Stimulated activated CD4-positive, alpha-beta T cell treated with anti-CD3 and anti-CD28 coated beads, Interleukin-4, amount 100 ng/mL, for 24 hours (primary cell): ENCODE measurements around the gene NPAS2.

Experiments used
- DNase-seq: peaks from one replicate; pipeline ENCODE4 v3.0.0-alpha.2; 2020

NPAS2 gene

DNA sequence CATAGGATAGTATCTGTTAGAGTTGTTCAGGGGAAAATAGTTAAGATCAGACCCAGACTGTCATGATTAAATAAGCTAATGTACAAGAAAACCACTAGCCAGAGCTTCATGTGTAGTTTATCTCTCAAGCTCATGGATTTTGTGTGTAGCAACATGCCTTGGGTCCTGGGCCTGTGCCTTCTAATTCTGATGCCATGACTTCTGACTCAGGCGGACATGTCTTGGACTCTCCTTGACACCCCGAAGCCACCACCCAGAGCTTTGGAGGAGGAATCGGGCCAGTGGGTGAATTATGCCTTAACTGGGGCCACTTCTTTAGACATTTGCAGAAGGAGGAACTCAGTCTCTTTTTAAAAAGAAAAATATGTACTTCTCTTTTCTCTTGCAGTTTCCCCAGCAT lies 68.7 kb downstream of the NPAS2 start:
- DNase-seq: no peak

DNA sequence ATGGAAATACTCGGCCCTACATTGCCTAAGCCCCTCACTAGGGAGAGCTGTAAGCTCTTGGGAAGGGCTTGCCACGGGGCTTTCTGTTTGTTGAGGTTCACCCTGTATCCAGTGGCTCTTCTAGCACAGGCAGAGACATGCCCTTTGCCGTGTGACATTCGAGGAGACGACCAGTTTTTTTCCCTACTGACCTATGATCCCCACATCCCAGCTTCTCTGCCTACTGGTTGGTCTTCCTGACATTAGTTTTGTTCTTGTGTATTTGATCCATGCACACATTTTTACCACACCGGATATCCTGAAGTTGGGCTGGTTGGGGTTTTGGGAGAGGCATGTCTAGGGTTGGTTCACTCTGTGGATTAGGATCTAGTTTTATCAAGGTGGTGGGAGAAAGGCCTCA lies 69.3 kb downstream of the NPAS2 start:
- no peak for DNase-seq

DNA sequence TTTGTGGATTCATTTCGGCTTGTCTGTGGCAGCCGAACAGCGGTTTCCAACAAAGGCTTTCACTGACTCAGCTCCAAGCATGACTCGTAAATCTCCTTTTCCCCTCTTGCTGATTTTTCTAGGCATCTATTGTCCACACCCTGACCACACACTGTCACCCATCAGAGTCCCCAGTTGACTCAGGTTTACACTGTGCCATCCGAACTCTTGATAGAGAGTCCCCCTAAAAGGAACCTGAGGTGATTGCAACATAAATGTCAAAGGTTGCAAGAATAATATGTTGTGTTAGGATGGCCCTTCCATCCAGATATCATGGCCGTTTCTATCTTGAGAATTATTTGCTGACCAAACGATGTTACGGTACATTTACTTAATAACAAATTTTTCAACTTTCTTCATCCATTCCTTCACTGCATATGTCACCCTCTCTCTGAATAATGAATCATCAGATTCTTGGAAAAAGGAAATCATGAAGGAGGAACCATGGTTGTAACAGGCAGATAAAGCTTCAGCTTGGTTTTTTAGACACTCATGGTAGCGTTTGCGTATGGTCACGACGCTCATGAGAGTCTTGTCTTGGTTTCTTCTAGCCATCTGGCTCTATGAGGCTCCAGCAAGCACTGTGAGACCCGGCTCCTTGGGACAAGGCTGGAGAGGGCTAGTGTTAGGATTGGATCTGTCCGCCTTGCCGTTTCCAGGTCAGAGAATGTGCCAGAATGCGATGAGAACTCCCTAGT lies 72.1 kb downstream of the NPAS2 start:
- no peak for DNase-seq

DNA sequence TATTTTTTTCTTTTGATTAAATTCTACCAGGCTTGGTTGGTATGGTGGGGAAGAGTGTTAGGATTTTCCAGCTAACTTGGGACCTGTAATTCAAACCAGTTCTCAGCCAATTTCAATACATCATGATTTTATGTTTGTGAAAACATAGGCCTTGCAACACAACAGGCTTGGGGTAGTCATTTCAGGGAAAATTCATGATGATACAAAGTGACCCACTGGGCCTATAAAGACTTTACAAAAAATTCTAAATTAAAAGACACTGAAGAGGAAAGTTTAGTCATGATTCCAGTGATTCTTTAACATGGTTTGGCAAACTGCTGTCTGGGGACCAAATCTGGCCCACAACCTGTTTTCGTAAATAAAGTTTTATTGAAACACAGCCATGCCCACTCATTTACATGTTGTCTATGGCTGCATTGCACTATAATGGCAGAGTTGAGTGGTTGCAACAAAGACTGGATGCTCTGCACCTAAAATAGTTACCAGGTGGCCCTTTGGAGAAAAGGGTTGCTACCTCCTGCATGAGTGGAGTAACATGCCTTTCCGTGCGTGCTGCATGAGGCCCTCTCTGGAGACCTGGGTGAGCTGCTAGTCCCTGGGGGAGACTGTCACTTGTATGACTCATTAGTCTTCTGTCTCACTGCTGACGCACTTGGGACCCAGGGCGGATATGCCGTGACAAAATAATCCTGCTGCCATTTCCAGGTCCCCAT lies 73.6 kb downstream of the NPAS2 start:
- no peak for DNase-seq

DNA sequence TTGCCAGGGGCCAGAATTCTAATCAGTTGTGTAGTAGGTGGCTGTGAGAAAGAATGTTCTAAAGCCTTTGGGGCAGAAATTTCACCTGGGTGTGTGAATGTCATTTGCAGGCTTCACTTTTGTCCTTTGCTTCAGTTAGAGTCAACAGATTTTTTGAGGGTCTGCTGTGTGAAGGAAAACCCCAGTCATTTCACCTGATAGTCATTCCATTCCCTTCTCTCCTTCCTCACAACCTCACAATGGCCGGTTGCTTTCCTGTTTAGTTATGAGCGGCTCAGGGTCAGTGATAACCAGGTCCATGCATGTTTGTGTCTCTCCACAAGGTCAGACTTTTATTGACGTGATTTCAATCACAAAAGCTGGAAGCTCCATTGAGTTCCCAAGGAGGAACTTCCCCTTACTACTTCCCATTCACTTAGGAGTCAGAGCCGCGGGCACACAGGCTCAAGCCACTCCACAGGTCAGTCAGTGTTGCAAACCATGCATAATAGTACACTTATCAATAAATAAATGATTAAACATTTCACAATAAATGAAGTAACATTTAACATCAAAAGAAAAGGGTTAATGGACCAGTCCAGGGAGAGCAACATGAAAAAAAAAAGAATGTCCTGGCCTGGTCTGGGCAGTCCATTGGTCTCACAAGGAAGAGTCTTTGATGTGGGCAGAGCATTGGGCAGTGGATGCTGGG lies 74.3 kb downstream of the NPAS2 start:
- DNase-seq: no peak

DNA sequence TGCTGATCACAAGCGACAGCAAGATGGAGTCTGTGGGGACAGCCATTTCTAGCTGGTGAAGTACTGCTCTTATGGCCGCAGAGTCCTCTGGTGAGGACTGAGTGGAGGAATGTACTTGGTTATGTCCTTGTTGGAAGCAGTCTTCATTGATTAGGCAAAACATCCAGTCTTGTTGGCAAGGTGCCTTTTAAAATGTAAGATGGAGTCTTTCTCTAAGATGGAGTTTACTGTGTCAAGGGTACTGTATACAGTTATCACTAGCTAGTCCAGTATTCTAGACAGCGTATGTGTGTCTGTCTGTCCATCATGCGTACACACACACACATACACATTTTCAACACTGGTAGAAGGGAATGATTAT lies 74.8 kb downstream of the NPAS2 start:
- DNase-seq: no peak

DNA sequence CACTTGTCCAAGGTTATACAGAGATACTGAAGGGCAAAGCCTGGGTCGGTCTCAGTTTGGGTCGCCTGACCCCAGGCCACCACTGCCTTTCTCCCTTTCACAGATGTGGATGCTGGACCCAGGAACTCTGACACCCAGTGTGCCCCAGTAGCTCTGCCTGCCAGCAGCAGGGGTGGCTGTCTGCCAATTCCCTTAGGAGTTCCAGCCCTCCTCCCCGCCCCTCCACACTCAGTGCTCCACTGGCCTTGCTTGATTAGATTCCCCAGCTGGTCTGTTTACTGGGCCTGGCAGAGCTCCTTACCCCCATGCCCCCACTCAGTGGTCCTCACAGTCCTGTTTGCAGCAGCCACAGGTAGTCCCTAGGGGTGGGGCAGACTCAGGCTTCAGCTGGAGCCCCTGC lies 75.5 kb downstream of the NPAS2 start:
- DNase-seq: no peak

DNA sequence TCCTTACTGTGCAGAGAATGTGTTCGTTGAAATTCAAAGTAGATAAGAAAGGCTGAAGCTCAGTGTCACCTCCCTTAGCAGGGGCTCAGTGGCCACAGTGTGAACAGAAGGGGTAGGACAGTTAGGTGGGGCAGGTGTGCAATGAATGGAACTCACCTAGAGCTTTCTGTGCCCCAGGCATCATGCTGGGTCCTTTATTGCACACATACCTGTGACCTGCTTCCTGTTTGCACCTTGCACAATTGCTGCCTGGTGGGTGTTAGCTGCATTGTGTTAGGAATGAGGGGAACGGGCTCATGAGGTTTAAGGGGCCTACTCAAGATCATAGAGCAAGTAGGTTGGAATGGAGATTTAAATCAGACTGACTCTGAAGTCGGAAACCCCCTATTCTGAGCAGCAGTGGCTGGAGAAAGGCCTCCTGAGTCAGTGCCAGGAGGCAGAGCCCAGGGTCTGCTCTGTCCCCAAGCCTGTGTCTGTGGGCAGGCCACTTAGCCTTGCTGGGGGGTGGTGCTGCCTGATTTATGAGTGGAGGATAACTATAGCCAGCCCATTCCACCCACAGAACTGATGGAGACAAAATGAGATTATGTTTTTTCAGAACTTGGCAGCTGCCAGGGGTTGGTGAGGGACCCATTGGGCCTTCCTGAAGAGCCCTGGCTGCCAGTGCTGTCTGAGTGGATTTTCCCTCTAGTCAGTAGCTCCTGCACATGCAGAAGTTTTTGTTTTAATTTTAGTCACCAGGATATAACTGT lies 76.2 kb downstream of the NPAS2 start:
- no peak for DNase-seq

DNA sequence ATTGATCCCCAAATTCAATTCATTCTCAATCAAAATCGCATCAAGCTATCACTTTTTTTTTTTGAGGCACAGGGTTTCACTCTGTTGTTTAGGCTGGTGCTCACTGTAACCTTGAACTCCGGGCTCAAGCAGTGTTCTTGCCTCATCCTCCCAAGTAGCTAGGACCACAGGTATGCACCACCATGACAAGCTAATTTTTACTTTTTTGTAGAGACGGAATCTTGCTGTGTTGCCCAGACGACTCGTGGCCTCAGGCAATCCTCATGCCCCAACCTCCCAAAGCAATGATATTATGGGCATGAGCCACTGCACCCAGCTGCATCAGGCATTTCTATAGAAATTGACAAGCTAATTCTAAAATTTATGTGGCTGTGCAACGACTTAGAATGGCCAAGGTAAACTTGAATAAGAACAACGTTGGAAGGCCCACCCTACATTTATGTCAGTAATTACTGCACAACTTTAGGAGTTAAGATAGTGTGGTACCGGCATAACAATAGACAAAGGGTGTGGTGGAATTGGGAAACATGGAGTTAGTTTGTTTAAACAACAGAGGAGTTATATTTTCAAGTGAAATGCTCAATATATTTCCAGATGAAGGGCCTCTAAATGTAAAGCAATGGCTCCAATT lies 78.2 kb downstream of the NPAS2 start:
- DNase-seq: no peak

DNA sequence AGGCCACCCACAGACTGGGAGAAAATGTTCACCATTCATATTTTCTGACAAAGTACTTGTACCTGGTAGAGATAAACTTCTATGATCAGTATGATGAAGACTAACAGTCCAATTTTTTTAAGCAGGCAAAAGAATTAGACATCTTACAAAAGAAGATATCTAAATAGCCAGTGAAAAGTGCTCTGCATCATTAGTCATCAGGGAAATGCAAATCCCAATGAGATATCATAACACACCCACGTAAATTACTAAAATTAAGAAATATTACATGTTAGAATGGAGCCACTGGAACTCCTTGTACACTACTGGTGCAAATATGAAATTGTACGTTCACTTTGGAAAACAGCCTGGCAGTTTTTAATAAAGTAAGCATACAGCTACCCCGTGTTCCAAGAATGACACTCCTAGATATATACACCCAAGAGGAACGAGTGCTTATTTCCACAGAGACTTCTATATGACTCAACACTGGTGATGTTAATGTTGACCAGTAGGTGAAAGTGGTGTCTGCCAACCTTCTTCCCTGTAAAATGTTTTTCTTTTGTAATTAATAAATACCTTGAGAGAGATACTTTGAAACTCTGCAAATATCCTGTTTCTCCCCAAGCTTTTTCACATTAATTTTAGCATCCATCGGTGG lies 80.3 kb downstream of the NPAS2 start:
- DNase-seq: no peak

DNA sequence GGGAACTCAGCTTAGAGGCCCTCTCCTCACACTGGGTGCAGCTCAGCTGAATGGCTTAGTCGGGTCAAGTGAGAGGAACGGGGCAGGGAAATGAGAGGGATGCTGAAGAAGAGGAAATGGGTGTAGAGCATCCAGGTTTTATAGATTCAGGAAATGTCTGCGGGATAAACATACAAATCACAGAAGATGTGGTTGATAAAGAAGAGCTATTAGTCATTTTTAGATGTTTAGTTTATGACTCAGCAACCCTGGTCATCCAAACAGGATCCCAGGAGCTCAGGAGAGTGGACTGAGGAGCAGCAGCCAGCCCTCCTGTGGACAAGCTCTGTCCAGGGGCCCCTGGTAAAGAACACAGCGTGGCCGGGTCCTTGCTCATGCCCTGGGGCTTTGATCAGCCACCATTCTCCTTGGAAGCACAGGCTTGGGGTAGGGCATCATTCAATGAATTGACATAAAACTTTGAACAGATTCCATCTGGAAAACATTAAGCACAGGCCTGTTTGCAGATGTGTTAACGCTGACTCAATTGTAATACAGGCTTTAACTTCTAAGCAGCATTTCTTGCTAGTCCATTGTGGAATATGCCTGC lies 83.0 kb downstream of the NPAS2 start:
- DNase-seq: no peak

DNA sequence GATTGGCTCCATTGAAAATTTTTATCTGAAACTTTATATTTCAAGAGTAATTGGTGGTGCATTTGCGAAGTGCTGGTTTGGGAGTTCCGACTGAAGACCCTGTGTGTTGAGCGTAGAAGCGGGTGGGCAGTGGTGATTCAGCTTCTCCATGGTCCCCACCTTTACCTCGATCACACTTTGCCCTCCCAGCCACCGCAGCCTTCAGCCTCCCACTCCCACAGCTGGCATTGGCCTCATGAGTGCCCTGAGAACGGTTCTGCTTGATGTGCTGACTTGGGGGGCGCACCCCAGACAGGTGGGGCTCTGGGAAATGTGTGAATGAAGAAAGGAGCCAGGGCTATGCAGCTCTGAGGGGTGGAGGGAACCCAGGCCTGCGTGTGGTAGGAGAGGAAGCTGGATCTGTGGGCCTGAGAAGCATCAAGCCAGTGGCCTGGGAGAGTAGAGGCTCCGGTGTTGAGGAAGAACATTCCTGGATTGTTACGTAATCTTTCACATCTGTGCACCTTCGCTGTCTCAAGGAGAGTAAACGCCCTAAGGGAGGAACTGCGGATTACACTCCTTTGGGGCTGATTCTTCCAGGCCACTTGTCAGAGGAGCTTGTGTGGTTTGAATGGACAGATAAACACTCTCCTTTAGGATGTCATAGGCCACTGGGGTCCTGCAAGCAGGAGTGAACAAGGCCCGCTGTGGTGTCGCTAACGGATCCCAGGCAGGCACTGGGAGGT lies 83.8 kb downstream of the NPAS2 start:
- no peak for DNase-seq

DNA sequence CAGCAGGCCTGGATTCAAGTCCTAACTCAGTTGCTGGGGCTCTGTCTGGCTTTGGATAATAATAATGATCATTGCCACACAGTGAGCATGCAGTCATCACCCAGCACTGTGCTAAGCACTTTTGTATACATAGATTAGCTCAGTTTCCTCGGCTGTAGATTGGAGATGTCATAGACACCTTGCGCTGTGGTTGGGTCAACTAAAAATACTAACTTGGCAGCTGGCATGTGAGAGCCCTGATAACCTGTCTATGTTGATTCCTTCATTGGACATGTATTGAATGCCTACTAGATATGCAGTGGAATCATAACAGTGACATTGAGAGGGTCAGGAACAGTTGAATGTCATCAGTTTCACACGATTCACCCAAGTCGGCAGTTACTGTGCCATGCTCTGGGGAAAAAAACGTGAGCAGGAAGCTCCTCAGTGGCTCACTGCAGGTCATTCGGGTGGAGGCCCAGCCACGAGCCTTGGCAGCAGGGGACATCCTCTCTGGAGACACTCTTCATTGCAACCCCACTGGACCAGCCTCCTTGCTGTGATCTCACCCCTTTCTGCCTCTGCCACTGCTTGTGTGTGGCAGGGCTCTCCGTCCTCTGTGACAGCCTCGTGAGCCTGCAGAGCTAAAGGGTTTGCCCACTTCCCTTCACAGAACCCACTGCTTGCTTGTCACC lies 85.3 kb downstream of the NPAS2 start:
- no peak for DNase-seq

DNA sequence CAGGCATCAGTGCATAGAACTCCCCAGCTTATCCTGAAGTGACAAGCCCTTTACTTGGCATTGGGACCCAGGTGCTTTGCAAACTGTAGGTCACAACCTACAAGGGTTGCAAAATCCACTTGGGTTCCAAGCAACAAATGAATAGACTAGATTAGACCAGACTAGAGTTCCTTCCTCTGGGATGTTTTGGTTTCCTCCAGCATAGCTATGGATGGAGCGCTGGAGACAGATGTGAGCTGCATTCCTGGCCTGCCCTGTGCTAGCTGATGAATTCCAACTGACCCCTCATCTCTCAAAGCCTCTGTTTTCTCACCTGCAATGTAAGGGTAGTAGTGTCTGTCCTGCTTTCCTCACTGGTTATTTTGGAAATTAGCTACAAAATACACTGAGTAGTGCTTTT lies 86.2 kb downstream of the NPAS2 start:
- DNase-seq: no peak

DNA sequence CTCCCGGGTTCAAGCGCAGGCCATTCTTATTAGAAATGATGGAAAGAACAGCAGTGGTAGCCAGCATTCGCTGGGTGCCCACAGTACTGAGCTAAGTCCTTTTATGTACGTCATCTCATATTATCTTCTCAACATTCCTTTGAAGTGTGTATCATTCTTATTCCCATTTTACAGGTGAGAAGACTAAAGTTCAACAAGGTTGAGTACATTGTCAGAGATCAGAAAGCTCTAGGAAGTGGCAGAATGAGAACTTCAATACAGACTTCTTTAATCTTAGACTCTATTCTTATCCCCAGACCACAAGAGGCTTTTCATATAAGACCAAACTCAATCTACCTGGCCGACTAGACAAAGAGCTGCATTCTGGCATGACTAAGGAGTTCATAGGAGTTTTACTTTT lies 86.7 kb downstream of the NPAS2 start:
- no peak for DNase-seq

DNA sequence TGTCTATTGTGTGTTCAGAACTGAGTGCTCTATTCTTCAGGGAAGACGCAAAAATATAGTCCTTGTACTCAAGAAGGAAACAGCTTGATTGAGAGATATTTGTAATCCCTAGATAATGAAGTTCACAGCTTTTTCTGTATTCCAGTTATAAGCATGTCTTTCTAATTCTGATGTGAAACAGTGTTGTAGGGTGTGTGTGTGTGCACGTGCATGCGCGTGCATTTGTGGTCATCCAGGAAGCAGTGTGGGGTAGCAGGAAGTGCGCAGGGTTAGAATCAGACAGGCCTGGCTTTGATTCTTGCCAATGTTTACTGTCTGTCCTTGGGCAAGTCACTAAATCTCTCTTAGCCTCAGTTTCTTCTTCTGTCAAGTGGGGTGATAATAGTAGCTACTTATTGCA lies 87.9 kb downstream of the NPAS2 start:
- no peak for DNase-seq

DNA sequence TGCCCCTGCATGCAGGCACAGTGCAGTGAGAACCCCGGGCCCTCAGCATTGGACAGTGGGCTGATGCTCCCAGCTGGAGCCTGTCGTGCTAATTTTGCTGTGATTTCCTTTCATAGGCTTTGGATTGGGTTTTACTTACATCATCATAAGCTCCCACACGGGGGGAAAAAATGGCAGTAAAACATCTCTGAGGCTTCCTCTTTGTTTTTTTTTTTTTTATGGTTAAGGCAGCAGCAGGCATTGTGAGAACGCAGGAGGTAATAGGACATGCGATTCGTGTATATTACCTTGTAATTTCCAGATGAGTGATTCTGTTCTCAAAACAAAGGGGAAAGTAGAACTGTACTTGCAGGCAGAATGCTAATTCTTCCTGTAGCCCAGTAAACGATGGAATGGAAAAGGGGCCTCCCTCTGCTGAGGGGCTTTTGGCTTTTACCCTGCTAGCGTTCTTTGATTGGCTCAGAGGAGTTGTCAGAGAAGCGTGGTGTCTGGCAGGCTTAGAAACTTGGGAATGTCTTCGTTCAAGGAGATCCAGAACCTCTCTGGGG lies 89.7 kb downstream of the NPAS2 start:
- no peak for DNase-seq

DNA sequence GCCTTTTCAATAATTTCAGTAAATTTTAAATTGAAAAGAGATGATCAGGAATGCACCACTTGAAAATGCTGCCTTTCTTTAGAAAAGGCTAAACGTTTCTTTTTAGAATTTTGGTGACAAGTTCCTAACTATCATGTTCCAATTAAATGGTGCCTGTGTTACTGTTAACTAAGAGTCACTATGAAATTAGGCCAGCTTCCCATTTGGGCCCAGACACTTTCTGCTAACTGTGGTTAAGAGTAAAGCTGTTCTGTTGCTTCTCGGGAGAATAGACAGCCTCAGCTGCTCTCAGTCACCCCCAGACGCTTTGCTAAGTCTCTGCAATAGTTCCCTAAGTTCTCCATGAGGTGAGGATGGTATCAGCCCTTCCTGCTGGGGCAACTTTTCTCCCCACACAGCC lies 90.2 kb downstream of the NPAS2 start:
- no peak for DNase-seq

DNA sequence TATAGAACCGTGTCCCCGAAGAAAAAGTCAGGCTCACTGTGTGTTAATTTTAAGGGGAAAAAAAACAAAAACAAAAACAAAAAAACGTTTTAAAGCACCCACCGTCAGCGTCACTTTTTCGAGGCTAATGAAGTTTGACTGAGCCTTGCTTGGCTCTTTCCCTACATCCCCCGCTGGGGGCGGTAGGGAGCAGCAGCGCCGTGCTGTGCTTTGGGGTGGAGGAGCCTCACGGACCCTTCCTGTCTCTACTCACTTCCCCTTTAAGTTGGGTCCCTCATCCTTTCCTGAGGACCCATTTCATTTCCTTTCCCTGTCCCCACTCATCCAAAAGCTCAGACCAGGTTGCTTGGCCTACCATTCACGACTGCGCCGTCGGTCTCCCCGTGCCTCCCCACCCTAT lies 99.4 kb downstream of the NPAS2 start:
- no peak for DNase-seq

DNA sequence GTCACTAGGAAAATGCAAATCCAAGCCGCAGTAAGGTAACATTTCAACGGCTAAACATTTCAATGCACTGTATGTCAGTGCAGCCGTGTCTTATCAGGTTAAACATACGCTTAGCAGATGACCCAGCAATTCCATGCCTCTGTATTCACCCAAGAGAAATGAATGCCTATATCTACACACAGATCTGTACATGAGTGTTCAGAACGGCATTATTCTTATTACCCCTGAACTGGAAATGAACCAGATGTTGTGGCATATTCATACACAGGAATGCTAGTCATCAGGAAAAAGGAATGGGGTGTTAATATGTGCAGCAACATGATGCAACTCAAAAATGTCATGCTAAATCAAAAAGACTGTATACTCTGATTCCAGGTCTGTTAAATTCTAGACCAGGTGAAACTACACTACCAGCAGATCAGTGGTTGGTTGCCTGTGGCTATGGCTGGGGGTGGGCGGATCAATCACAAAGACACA lies 101.8 kb downstream of the NPAS2 start:
- no peak for DNase-seq
